Uterus (tissue), 2 donors: Measurements from ENCODE around the gene MVP.

Experiments used
- POLR2A ChIP-seq, 2 donors: fragments of 450-650 bp; IDR thresholded peaks; one replicate each; pipeline ENCODE4 v1.6.1; 2016; ENCODE audit warnings: antibody characterized with exemption in 2 of 2, mild to moderate bottlenecking in 1 of 2, moderate library complexity in 1 of 2
- TF ChIP-seq, protein P1 (sequence below), 4 experiments: fragments of 200-600 bp in 2 of 4; fragments of 450-650 bp in 2 of 4; sonication (generic) in 2 of 4; IDR thresholded peaks; one replicate each; pipeline ENCODE4 v1.5.1; 2016 to 2019; ENCODE audit warnings: antibody characterized with exemption in 4 of 4, mild to moderate bottlenecking in 2 of 4, moderate library complexity in 1 of 4

DNA sequence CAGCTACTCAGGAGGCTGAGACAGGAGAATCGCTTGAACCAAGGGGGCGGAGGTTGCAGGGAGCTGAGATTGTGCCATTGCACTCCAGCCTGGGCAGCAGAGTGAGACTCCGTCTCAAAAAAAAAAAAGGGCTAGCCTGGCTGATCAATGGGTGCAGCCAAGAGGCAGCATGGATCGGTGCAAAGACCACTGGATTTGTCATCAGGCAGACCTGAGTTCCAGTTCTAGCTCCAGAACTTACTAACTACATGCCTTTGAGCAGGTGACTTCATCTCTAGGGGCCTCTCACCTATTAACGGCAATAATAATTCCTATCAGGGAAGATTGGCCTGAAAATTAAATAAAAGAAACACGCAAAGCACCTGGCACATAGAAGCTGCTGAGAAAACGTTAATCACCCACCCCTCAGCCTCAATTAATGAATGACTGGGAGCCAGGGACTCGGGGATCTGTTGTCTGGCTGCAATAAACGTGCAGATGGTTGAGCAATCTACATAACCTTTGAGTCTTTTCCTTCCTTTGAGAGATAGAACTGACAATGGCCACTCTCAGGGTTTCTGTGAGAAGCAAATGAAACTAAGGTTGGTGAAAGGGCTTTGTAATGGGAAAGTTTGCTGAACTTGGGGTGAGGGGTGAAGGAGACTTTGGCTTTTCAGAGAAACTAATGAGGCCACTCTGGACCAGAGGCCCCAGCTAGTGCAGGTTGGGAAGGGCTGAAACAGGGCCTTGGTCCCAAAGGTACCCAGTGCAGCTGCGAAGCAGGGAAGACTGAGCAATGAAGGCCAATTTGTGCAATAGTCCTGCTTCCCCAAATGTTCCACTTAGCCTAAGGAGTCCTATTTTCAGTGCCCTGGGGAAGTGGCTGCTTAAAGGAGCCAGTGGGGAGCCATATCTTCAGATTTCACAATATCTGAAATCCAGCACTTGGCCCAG is 71.5 kb downstream of the MVP start:
- TF ChIP-seq, protein P1, sequence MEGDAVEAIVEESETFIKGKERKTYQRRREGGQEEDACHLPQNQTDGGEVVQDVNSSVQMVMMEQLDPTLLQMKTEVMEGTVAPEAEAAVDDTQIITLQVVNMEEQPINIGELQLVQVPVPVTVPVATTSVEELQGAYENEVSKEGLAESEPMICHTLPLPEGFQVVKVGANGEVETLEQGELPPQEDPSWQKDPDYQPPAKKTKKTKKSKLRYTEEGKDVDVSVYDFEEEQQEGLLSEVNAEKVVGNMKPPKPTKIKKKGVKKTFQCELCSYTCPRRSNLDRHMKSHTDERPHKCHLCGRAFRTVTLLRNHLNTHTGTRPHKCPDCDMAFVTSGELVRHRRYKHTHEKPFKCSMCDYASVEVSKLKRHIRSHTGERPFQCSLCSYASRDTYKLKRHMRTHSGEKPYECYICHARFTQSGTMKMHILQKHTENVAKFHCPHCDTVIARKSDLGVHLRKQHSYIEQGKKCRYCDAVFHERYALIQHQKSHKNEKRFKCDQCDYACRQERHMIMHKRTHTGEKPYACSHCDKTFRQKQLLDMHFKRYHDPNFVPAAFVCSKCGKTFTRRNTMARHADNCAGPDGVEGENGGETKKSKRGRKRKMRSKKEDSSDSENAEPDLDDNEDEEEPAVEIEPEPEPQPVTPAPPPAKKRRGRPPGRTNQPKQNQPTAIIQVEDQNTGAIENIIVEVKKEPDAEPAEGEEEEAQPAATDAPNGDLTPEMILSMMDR (IDR thresholded peaks at IDR 0.05): no peak
- no peak for TF ChIP-seq POLR2A (IDR thresholded peaks at IDR 0.05)
